Kidney tubule cell (primary cell): ENCODE results near the gene MS4A3.
"Not testable (repeated sequence)": the region's sequence is repeated elsewhere in the genome, so short reads cannot be mapped to it uniquely, and the experiment has no call there.

Experiments used
- DNase-seq: peaks from one replicate; pipeline ENCODE4 v3.0.0-alpha.2; 2018; ENCODE audit warnings: low spot score

Gene MS4A3, protein sequence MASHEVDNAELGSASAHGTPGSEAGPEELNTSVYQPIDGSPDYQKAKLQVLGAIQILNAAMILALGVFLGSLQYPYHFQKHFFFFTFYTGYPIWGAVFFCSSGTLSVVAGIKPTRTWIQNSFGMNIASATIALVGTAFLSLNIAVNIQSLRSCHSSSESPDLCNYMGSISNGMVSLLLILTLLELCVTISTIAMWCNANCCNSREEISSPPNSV

DNA sequence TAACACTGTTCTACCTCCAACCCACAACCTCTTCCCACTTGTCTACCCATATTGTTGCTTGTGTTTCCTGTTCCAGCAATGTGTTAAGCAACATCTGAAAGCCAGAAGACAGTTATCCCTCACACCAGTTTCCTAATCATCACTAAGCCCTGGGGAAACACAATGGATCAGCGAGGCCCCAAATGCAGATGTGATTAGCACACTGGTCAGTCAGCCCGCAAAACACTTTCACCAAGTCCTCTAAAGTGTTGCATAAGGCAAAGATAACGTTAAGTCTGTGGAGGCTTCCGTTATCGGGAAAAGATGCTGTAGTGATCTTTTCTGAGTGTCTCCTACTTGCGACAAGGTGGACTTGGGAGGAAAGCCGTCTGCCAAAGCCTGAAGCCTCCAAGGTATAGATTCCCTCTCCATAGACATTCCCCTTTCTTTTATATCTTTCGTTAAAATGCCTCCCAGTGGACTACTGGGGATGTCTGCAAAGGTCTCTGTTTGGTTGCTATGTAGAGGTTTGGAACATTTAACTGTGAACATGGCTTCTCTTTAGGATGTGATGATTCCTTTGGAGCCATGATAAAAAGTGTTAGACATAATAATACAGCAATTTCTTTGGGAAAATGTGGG, at the start of gene MS4A3:
Gene MS4A3, plus strand, starts transcription at position 317 of the 621 bp plus-strand sequence. CDS start 4,496 bp downstream, outside the sequence.
- no peak for DNase-seq

DNA sequence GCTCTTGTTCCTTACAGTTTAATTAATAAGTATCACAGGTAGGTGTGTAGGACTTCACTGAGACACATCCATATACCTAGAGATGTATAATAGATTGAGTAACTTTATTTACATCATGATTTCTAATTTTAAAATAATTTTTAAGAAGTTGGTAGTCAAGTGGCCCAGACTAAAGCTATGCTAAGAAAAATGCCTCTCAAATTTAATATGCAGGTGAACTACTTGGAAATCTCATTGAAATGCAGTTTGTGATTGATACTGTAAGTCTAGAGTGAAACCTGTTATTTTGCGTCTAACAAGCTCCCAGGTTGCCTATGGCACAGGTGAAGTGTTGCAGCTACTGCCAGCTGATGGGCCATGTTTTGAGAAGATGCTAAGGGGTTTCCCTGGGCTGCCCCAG, 39.6 kb upstream of the MS4A3 start, which contains the start of gene OOSP4B:
Gene OOSP4B, plus strand, starts transcription at position 301 of the 400 bp plus-strand sequence.
- DNase-seq = no peak

DNA sequence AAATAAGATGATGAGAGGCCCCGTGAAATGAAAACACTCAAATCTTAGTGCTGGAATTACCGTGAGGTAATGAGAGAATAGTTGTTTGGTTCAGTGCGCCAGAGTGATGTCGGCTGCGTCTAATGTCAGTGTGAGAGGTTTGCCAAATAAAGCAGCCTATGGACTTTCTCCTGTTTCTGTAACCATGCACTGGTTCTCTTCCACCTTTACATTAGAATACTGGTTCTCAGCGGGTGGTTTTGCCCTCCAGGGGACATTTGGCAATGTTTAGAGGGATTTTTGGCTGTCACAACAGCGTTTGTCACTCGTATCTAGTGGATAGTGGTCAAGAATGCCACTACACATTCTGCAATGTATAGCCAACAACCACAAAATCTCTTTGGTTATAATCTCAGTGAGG, 38.4 kb upstream of the MS4A3 start:
- DNase-seq = no peak

DNA sequence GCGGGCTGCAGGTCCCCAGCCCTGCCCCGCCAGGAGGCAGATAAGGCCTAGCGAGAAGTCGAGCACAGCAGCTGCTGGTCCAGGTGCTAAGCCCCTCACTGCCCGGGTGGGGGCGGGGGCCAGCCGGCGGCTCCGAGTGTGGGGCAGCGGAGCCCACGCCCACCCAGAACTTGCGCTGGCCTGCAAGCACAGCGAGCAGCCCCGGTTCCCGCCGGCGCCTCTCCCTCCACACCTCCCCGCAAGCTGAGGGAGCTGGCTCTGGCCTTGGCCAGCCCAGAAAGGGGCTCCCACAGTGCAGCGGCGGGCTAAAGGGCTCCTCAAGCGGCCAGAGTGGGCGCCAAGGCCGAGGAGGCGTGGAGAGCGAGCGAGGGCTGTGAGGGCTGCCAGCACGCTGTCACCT, 36.1 kb upstream of the MS4A3 start:
- DNase-seq = not testable (repeated sequence)

DNA sequence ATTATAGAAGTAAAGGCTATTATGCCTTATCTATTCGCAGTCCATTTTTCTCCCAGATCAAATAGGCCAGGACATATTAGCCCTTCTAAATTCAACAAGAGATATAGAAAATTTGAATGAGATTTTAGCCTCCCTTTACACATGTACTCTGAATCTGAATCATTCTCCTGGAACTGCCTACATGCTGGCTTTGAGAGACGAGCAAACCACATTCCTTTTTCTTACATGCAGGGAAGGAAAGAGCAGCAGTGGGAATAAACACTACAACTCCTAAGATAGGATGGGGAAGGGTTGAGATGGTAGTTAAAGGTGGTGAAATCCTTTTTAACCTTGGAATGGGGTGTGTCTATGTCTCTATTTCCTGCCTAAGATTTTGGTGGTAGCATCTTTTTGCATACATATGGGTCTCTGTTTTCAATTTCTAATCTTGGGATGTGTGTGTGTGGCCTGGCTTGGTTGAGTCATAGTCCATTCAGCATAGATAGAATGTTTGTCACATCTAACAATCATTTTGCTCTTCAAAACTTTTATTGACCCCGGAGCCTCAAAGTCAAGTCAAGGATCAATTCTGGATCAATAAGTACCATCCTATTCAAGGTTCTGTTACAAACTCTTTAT, 27.3 kb upstream of the MS4A3 start:
- DNase-seq = peak; percentile 13

DNA sequence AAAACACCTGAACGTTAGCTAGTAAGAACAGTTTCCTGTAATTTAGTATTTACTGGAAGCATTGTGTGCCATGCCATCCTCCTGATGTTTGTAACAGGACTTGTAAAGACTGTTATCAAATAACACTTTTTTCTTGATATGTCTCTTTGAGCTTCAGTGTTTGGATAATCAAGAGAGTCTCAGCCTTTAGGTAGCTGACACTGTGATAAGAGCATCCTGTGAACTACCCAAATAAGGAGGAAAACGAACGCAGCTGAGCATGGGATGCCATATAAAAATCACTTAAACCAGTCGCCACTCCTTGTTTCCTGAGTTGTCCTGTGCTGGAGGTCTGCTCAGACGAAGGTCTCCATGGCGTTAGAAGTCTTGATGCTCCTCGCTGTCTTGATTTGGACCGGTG, 16.4 kb upstream of the MS4A3 start, which contains the start of gene OOSP2:
Gene OOSP2, plus strand, starts transcription at position 301 of the 400 bp plus-strand sequence. Its CDS starts 51 bp downstream, at position 352.
- no peak for DNase-seq

DNA sequence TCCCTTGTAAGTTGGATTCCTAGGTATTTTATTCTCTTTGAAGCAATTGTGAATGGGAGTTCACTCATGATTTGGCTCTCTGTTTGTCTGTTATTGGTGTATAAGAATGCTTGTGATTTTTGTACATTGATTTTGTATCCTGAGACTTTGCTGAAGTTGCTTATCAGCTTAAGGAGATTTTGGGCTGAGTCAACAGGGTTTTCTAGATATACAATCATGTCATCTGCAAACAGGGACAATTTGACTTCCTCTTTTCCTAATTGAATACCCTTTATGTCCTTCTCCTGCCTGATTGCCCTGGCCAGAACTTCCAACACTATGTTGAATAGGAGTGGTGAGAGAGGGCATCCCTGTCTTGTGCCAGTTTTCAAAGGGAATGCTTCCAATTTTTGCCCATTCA, 6.0 kb upstream of the MS4A3 start:
- not testable (repeated sequence) for DNase-seq

DNA sequence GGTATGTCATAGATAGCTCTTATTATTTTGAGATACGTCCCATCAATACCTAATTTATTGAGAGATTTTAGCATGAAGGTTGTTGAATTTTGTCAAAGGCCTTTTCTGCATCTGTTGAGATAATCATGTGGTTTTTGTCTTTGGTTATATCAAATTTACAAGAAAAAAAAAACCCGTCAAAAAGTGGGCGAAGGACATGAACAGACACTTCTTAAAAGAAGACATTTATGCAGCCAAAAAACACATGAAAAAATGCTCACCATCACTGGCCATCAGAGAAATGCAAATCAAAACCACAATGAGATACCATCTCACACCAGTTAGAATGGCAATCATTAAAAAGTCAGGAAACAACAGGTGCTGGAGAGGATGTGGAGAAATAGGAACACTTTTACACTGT, 5.6 kb upstream of the MS4A3 start:
- DNase-seq = not testable (repeated sequence)

DNA sequence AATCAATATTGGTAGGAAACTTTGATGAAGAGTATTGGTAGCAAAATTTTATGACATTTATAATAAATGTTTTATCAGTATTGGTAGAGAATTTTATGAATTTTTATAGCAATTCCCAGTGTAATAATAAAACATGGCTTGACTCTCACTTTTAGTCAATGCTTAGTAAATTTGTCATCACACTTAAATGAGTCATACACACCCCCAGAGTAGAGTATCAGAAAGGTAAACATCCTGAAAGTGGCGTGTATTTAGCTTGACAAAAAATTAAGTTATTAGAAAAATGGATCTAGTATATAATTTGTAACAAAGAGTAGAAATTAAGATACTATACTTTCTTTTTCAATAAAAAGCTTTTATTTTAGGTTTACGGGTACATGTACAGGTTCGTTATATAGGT, 2.6 kb downstream of the MS4A3 start:
- DNase-seq = peak; percentile 11

DNA sequence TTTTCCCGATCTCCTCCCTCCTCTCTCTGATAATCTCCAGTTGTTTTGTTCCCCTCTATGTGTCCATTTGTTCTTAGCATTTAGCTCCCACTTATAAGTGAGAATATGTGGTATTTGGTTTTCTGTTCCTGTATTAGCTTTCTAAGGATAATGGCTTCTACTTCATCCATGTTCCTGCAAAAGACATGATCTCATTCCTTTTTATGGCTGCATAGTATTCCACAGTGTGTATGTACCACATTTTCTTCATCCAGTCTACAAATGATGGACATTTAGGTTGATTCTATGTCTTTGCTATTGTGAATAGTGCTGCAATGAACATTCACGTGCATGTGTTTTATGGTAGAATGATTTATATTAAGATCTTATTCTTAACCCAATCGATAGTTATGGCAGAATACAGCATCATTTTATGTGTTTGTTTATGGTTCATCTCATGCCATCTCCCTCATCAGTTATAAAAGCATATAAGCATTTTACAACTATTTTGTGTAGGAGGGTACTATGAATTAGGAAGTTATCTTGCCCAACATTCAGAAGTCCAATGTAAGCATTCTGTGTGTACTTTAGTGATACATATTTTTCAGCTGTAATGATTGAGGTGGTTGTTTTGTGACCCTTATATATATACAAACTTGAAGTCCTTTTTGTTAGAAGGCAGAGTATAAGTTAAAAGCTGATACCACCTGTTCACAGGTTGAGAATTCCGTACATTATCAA, 3.2 kb downstream of the MS4A3 start:
- no peak for DNase-seq

DNA sequence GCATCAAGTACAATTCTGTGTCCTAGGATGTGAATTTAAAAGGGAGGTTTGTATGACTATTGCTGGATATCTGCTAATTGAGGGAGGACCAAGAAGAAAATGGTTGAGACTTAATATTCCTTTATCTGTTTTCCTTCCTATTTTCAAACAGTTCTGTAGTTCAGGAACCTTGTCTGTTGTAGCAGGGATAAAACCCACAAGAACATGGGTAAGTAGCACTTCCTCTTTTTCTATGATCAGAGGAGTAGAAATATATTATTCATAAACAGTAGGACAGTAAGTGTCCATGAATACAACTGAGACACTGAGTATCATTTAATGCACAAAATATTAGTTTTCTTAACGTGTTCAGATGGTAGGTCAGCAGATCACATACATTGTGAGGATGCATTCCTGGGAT, 7.6 kb downstream of the MS4A3 start:
- no peak for DNase-seq

DNA sequence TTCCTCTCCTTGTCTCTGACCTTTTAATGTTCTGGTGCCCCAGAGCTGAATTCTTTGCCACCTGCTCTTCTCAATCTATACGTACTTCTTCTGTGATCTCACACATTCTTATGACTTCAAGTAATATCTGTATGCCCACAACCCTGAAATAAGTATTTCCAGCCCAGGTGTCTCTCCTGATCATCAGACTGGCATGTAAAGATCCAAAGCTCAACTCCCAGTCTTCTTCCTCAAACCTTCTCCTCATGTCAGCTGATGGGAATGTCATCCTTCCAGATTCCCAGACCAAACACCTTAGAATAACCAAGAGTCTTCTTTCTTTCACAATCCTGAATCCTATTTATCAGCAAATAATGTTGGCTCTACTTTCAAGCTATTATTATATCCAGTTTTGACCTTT, 9.3 kb downstream of the MS4A3 start:
- no peak for DNase-seq

DNA sequence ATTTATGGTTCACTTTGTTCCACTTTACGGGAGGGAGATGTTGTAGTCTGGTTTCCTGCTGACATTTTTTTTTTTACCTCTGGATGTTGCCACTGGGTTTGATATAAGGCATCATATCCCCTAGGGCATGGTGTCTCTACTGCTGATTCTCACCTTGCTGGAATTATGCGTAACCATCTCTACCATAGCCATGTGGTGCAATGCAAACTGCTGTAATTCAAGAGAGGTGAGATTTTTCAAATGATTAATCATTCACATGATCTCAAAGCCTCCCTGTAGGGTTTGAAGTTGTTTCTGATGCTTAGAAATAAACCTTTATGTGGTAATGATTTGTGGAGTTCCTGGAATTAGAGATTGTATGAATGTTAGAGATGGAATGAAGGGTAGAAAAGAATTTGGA, 13.0 kb downstream of the MS4A3 start:
- peak; percentile 35 for DNase-seq

DNA sequence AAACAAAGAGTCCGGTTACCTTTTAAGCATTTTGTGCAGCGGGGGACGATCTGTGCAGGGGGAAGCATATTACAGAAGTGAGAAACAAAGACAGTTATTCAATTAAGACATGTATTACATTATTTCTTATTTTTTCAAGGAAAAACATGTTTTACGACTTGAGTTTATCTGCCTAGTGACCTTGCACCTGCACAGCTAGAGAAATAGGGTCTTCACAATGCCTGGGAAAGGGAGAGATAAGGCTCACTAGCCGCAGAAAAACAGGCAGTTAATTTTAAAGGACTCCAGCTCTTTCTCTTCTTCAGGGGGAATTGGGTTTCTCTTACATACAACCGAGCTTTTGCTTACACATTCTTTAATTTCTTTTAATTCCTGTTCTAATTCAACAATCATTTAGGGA, 15.2 kb downstream of the MS4A3 start:
- not testable (repeated sequence) for DNase-seq

DNA sequence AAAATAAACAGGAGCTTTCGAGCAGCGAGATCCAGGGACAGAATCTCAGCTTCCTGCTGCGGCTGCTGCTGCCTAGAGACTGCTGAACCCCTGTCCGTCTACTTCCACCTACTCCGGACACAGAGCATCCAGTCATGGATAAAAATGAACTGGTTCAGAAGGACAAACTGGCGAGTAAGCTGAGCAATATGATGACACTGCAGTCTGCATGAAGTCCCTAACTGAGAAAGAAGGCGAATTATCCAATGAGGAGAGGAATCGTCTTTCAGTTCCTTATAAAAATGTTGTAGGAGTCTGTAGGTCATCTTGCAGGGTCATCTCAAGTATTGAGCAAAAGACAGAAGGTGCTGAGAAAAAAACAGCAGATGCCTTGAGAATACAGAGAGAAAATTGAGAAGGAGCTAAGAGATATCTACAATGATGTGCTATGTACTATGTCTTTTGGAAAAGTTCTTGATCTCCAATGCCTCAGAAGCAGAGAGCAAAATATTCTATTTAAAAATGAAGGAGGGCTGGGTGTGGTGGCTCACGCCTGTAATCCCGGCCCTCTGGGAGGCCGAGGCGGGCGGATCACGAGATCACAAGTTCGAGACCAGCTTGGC, 20.9 kb downstream of the MS4A3 start:
- DNase-seq = no peak

DNA sequence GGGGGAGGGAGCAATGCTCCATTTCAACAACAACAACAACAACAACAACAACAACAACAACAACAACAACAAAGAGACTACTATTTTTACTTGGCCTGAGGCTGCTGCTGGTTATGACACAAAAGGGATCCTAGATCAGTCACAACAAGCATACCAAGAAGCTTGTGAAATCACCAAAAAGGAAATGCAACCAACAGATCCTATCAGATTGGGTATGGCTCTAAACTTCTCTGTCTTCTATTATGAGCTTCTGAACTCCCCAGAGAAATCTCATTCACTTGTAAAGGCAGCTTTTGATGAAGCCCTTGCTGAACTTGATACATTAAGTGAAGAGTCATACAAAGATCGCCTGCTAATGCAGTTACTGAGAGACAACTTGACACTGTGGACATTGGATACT, 21.5 kb downstream of the MS4A3 start:
- no peak for DNase-seq

DNA sequence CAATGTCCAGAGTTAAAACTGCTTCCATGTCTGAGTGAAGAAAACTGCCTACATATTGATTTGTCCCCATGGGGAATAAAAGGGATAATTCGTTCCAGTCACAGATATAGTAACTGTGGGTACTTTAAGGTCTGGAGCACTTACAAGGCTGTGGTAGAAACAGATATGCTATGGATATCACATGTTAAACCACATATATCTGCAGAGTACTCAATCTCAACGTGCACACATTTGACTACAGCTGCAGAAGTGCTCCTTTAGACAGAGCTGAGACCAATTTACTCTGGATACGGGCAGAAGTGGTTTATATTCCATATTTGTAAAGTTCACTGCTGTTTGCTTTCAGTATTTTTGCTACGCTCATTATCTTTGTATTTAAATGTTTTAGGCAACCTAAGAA, 22.3 kb downstream of the MS4A3 start:
- DNase-seq = no peak

DNA sequence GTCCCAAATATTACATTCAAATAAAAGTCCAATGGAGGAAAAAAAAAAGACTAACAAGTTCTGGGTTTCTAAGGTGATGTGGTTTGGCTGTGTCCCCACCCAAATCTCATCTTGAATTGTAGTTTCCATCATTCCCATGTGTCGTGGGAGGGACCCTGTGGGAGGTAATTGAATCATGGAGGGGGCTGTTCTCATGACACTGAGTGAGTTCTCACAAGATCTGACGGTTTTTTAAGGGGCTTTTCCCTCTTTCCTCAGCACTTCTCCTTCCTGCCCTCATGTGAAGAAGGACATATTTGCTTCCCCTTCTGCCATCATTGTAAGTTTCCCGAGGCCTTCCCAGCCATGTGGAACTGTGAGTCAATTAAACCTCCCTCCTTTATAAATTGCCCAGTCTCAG, 24.1 kb downstream of the MS4A3 start:
- no peak for DNase-seq

DNA sequence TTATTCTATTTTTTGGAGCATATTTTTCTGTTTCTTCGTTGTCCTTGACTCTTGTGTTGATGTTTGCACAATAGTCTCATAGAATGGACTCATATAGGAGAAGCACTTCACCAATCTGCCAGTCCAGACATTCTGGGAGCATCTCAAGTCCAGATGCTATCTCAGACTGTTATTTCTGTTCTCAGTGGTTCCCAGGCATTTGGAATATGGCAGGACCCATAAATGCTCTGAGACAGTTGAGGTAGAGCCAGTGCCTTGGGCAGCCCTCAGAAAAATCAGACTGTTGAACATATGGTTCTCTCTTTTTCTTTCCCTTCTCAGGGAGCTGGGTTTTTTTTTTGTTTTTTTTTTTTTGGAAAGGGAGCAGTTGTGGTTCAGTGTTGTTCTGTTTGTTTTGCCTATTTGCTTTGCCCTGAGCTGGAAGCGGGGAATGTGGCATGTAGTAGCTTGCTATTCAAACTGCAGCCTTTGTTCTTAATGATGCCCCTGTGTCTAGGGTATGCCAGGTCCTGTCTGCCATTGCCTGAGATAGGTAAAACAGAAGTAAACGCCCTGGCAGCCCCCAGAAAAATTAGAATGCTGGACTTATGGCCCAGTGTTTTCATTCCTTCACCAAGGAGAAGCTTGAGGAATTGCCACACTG, 28.3 kb downstream of the MS4A3 start:
- DNase-seq = no peak

DNA sequence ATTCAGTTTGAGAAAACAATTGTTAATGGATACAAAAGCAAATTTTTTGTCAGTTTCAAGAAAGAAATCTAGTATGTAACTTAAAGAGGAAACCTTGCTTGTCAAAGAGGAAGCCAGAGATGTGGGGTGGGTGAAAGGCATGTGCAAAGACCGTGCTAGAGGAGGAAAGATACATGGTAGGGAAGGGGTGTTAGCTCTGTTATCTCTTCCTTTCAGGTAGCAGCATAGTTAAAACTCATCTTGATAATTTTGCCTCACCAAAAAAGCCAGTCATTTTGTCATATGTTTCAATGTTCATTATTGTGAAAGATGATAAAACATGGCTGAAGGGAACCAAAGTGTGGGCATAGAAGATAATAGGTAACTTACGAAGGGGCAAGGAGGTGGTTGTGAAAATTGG, 29.4 kb downstream of the MS4A3 start:
- DNase-seq = no peak

DNA sequence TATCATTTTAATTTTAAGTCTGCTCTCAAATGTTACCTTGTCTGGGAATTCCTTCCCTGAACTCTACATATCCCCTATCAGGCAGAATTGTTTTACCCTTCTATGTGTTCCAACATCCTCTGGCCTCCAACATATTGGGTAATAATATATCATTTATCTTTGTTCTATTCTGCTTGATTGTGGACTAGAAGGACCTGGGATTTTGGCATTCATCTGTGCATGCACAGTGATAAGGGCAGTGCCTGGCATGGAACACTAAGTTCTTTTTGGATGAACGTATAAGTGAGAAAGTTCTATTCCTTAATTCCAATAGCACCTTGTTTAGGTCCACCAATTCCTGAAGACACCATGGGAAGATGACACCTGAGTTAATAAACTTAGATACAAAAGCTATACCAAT, 30.8 kb downstream of the MS4A3 start:
- DNase-seq = no peak

DNA sequence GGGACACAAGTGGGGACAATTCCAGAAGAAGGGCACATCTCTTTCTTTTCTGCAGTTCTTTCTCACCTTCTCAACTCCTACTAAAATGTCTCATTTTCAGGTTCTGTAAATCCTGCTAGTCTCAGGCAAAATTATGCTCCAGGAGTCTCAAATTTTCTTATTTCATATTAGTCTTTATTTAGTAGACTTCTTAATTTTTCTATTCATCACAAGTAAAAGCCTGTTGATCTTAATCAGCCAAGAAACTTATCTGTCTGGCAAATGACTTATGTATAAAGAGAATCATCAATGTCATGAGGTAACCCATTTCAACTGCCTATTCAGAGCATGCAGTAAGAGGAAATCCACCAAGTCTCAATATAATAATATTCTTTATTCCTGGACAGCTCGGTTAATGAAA, 31.9 kb downstream of the MS4A3 start, which contains the start of gene MS4A2:
Gene MS4A2, plus strand, starts transcription at position 301 of the 400 bp plus-strand sequence. CDS start 102 bp downstream, outside the sequence.
- no peak for DNase-seq
